ENCODE results near the gene PHLDA2.

Gene PHLDA2

DNA sequence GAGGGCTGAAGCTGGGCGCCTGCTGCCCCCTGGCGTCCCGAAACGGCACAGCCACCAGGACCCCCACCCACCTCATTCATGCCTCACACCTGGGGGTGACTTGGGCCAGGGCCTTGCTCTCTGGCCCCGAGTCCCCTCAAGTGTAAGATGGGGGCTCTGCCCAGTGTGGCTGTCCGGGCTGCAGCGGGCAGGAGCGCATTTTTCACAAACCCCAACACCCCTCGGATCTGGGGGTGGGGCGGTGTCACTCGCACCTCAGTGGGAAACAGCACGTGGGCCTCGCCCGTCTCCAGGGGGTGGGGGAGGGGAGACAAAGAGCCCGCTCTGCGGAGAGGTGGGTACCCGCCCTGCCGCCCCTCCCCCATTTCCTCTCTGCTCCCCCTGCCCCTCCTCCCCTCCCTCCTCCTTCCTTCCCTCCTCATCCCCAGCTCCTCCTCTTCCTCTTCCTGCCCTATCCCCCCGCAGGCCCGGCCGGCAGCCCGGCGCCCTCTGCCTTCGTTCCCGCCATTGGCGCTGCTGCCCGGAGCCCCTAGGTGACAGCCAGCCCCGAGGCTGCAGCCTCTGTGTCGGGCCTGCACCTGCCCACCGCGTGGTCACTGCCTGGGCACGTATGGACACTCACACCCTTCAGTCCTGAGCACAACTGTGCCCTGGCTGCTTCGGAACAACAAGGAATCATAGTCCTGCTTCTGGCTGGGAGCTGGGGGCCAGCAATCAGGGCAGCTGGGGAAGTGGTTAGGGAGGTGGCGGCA is 36.8 kb downstream of the PHLDA2 start:
- DNase-seq: peak; percentile 94

GRCh38 chr11:2891326-2892214 is 37.6 kb downstream of the PHLDA2 start:
- DNase-seq: peak; percentile 40

DNA sequence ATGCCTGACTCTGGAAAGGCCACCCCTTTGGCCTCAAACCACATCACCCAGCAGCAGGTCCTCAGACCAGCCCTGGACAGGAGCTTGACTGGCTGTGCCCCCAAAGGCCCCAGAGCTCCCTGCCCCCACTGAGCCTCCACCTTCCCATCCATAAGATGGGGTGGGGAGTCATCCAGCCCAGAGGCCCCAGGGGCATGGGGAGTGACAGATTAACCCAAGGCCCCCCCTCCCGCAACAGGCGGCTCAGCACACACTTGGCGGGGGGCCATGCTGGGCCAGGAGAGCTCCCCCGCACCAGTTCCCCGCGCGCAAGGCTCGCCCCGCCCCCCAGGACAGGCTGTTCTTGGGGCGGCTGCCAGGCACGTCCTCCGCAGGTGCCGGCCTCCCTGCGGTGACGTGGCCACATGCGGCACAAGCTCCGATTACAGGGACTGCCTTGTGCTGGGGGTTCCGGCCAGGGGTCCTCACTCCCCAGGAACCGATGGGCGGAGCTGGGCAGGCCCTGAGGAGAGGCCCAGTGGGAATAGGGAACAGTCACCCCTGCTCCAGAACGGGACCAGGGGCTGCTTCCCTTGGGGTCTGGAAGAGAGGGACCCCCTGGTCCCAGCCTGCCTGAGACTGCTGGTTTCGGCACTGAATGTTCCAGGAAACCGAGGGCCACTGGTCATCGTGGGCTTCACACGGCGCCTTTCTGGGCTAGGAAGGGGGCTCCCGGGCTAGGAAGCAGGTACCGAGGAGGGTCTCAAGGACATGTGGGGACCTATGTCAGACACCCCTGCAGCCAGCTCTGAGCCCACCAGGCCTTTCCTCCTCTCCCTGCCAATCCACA is 38.5 kb downstream of the PHLDA2 start:
- DNase-seq: peak; percentile 39

DNA sequence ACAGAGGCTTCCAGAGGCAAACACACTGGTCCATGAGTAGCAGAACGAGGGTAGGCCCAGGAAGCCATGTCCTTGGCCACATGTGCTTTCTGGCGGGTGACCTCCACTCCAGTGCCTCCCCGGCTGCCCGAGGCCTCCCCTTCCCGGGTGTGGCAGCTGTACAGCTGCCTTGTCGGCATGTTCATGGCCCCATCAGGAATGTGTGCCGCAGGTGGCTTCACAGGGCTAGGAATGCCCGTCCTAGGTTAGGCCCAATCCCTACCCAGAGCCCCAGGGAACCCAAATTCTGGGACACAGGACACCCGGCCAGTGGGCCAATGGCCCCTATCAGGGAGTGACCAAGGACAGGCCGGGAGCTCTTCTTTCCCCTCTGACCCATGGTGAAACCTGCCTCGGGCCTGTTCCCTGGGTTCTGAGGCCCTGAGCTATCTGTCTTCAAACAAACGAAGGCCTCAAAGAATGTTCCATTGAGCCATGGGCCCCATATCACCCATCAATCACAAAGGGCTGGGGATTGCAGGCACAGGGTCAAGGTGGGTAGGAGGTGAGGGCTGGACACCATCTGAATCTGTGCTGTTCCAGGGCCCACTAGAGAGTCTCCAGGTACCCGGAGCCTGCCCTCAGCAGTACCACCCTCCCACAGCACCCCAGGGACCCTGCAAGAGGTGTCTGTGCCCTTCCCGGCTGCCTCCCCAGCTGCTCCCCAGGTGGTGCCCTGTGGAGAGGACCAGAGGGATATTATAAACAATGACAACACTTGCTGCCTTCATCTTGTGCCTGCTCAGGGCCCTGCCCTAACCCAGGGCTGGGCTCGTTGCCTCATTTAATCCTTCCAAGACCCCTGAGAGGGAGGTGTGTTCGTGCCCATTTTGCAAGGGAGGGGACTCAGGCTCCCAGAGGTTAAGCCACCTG is 39.6 kb downstream of the PHLDA2 start:
- DNase-seq: no peak

DNA sequence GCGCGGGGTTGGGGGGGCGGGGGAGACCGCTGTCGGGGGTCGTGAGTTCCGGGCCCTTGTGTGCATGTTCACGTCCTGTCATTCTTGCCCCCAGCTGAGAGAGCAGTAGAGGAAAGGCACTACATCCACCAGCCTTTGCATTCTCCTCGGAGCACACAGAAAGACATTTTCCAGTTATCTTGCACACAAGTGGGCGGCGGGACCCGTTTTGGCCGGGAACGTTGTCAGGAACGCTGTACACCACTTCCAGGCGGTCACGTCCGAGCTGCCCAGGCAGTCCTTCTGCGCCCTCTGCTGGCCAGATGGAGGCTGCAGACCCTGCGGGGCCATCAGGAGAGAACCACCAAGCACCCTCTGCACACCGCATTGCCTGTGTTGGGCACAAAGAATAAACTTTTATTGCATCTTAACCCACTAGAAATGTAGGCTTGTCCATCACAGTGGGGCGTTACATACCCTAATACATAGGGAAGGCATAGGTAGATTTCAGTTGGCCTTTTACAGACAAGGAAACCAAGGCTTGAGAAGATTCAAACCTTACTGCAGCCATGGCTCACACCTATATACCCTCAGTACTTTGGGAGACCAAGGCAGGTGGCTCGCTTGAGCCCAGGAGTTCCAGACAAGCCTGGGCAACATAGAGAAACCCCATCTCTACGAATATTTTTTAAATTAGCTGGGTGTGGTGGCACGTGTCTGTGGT is 40.8 kb downstream of the PHLDA2 start:
- peak; percentile 88 for DNase-seq

DNA sequence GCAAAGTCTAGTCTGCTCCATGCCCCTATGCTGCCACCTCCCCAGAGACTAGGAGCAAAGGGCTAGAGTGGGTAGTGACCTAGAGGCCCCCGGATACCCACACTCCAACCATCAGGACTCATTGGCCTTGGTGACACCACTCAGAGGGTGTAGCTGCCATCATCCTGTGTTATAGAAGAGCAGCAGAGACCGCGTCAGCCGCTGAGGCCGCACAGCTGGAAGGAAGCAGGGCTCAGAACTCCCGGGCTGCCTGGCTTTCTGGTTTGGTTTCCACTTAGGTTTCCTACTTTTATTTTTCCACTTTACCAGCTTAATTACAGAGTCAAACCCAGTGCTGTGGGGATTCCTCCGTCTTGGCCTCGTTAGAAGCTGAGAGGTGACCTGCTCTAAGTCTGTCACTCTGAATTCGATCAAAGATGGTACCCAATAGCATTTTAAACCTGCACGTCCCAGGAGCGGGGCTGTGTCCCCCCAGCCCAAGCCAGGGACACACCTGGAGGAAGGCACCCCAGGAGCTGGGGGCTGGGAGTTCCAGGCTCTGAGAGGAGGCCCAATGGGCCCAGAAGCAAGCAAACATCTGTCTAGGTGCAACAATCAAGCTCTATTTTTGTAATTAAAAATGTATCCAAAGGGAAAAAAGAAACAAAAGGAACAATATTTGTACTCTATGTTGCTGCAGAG is 41.6 kb downstream of the PHLDA2 start:
- peak; percentile 26 for DNase-seq

DNA sequence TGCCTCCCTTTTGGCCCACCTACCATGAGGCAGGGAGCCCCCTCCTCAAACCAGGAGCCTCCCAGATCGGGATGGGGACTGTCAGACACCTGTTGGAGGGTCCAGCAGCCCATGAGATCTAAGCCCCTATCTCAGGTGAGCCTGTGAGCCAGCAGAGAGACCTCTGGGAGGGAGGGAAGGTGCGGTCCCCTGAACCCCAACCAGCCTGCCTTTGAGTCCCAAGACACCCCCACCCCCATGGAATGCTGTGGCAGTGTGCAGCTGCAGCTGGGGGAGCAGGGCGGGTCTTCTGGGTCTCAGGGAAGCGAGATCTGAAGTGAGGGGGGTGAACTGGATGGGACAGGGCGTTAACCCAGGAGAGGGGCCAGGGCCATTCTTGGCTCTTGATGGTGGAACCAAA is 42.3 kb downstream of the PHLDA2 start:
- DNase-seq: no peak

DNA sequence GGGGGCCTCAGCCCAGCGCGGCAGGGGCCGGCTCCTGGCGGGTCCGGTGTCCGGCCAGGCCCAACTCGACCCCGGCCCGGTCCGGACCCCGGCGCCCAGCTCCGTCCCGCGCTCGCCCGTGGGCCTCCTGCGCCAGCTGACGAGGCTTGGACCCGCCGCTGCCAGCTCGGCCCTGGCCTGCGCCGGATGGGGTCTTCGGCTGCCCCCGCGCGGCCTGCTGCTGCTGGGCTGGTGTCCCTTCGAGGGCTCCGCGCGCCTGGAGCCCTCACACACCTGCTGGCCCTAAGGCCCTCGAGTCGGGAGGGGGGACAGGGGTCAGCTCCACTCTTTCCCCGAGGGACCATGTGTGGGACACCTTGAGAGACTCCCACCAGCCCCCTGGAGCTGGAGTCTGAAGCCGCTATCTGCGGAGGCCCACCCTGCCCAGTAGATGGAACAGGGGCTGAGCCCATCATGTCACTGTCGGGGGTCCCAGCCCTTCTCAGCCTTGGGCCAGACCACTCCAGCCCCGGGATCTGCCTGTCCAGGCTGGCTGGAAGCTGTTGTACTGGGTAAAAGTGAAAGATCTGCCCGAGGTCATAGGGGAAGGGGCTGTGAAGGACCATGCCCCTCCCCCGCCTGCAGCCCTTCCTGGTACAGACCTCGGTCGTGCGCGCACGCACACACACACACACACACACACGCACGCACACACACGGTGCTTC is 42.9 kb downstream of the PHLDA2 start:
- no peak for DNase-seq

DNA sequence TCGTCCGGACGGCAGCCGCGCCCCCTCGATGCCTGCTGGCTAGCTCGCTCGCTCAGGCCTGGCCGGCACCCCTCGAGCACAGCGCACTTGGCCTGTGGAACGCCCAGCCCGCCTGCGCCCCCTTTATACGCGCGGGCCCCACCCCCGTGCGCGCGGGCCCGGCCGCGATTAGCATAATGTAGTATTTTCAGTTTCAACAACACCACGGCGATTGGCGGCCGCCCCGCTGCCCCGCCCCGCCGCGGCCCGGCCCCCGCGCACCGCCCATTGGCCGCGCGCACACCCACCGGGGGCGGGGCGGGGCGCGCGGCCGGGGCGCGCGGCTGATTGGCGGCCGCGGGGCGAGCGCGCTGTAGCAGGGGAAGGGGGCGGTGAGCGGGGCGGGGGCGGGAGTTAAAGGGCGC is 43.5 kb downstream of the PHLDA2 start, which contains the start of gene CDKN1C:
Gene CDKN1C (minus strand): TSS at position 98 of the 404 bp plus-strand sequence. CDS start 319 bp downstream, outside the sequence.
- DNase-seq: peak; percentile 92

- DNase-seq: peak; percentile 63
These were observed 44.1 kb downstream of the PHLDA2 start for GRCh38 chr11:2885017-2885677.

GRCh38 chr11:2883979-2884815 is 45.0 kb downstream of the PHLDA2 start:
- DNase-seq: peak; percentile 45

GRCh38 chr11:2883640-2883978 is 45.6 kb downstream of the PHLDA2 start:
- no peak for DNase-seq

- no peak for DNase-seq
These were observed 46.7 kb downstream of the PHLDA2 start for GRCh38 chr11:2882396-2883110.

GRCh38 chr11:2881981-2882375 is 47.2 kb downstream of the PHLDA2 start:
- DNase-seq: no peak

DNA sequence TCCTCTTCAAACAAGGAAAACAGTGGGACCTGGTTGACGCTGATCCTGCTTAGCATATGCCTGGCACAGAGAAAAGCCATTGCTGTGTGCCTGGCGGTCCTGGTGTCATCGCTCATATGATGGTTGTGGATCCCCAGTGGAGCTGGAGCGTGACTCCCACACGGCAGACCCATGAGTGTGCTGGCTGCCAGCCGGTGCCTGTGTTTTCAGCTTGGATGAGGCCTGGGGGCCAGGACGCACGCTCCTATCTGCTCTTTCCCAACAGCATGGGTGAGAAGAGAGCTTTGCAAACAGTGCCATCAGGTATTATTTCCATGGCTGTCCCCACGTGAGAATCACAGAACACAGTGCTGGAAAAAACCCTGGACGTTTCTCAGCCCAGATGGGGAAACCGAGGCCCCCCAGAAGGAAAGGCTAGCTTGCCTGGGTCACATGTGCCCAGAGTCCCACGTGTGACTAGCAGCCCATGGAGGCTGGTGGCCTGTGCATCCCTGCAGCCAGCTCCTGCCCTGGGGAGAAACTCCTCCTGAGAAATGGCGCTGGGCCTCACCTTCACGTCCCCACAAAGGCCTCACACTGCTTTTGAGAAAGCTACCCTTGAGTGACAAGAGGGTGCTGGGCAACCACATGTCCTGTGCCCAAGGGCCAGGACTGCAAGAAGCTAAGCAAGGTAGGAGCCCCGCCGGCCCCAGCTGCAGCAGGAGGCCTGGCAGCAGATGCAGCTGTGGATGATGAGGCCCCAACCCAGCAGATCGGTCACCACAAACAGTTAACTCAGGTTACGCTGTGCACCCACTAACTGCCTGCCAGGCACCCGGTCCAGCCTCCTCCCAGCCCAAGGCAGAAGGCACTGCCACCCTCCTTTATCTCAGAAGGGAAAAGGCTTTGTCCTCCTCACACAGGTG is 47.9 kb downstream of the PHLDA2 start:
- no peak for DNase-seq

GRCh38 chr11:2880646-2881045 is 48.6 kb downstream of the PHLDA2 start:
- no peak for DNase-seq

GRCh38 chr11:2878782-2879181 is 50.4 kb downstream of the PHLDA2 start:
- no peak for DNase-seq
